Liver (tissue), 9 donors: Measurements from ENCODE around the gene NOD1. TPM values are rescaled to one million over a fixed set of nuclear protein-coding genes. Genes with fewer than 3 reads are reported as not detected.

Experiments used
- DNase-seq: peaks from one replicate; pipeline ENCODE4 v3.0.0-alpha.2; 2017; ENCODE audit warnings: low spot score
- H3K27ac ChIP-seq, 2 donors: one replicate each; pipeline ENCODE4 v1.7.0; 2013; ENCODE audit warnings: inconsistent platforms in 2 of 2, low read length in 2 of 2, control low read depth in 1 of 2, low read depth in 1 of 2, mild to moderate bottlenecking in 1 of 2
- H3K27me3 ChIP-seq, 4 donors: one replicate each; pipeline versions ENCODE4 v1.6.1 to v1.7.0; 2013; ENCODE audit warnings: low read length in 3 of 4, inconsistent platforms in 1 of 4, mild to moderate bottlenecking in 1 of 4, moderate library complexity in 1 of 4; ENCODE audit not compliant: control insufficient read depth in 4 of 4, insufficient read depth in 4 of 4
- H3K36me3 ChIP-seq, 4 donors: one replicate each; pipeline versions ENCODE4 v1.6.1 to v1.7.0; 2013; ENCODE audit warnings: low read length in 3 of 4, mild to moderate bottlenecking in 3 of 4, low read depth in 1 of 4, moderate library complexity in 1 of 4; ENCODE audit not compliant: control insufficient read depth in 4 of 4, insufficient read depth in 3 of 4
- H3K4me1 ChIP-seq, 4 donors: one replicate each; pipeline versions ENCODE4 v1.6.1 to v1.7.0; 2013; ENCODE audit warnings: low read length in 3 of 4, mild to moderate bottlenecking in 3 of 4, moderate library complexity in 1 of 4; ENCODE audit not compliant: control insufficient read depth in 4 of 4, insufficient read depth in 4 of 4
- H3K4me3 ChIP-seq, 3 donors: one replicate each; pipeline versions ENCODE4 v1.6.1 to v1.7.0; 2013; ENCODE audit warnings: low read length in 3 of 3, control low read depth in 1 of 3, low read depth in 1 of 3, mild to moderate bottlenecking in 1 of 3
- H3K9ac ChIP-seq, 2 donors: one replicate each; pipeline ENCODE4 v1.7.0; 2013; ENCODE audit warnings: low read length in 2 of 2, mild to moderate bottlenecking in 2 of 2, moderate library complexity in 2 of 2, control low read depth in 1 of 2, low read depth in 1 of 2
- H3K9me3 ChIP-seq, 4 donors: one replicate each; pipeline versions ENCODE4 v1.6.1 to v1.7.0; 2013; ENCODE audit warnings: low read length in 3 of 4; ENCODE audit not compliant: control insufficient read depth in 4 of 4
- CTCF ChIP-seq: fragments of 150-350 bp; IDR thresholded peaks from 2 replicates; pipeline ENCODE4 v1.5.1; 2017; ENCODE audit warnings: improper control_type of control experiment, low read depth, low read length; ENCODE audit not compliant: missing input control
- EGR1 ChIP-seq, 2 donors: IDR thresholded peaks; 2 replicates each; pipeline ENCODE4 v1.6.1; 2016 to 2018; ENCODE audit warnings: antibody characterized with exemption in 2 of 2, low read depth in 2 of 2
- FOXA1 ChIP-seq: IDR thresholded peaks from 2 replicates; pipeline ENCODE4 v1.6.1; 2016; ENCODE audit warnings: antibody characterized with exemption
- FOXA2 ChIP-seq: IDR thresholded peaks from 2 replicates; pipeline ENCODE4 v1.6.1; 2016; ENCODE audit warnings: antibody characterized with exemption
- GABPA ChIP-seq, 2 donors: IDR thresholded peaks in 1 of 2; conservative IDR thresholded peaks in 1 of 2; 2 replicates each; pipeline ENCODE4 v1.6.1; 2016; ENCODE audit warnings: antibody characterized with exemption in 2 of 2, mild to moderate bottlenecking in 1 of 2, moderate library complexity in 1 of 2
- HNF4A ChIP-seq, 2 donors: conservative IDR thresholded peaks; 2 replicates each; pipeline ENCODE4 v1.6.1; 2016; ENCODE audit warnings: antibody characterized with exemption in 2 of 2, mild to moderate bottlenecking in 2 of 2
- HNF4G ChIP-seq: IDR thresholded peaks from 2 replicates; pipeline ENCODE4 v1.6.1; 2016; ENCODE audit warnings: antibody characterized with exemption
- JUND ChIP-seq, 2 donors: IDR thresholded peaks; 2 replicates each; pipeline ENCODE4 v1.6.1; 2016; ENCODE audit warnings: antibody characterized with exemption in 2 of 2
- MAX ChIP-seq: IDR thresholded peaks from 2 replicates; pipeline ENCODE4 v1.6.1; 2016; ENCODE audit warnings: antibody characterized with exemption
- NR2F2 ChIP-seq: IDR thresholded peaks from 2 replicates; pipeline ENCODE4 v1.6.1; 2016; ENCODE audit warnings: antibody characterized with exemption
- RAD21 ChIP-seq, 2 donors: IDR thresholded peaks; 2 replicates each; pipeline ENCODE4 v1.6.1; 2016; ENCODE audit warnings: antibody characterized with exemption in 2 of 2, mild to moderate bottlenecking in 2 of 2
- REST ChIP-seq: IDR thresholded peaks from 2 replicates; pipeline ENCODE4 v1.6.1; 2016; ENCODE audit warnings: antibody characterized with exemption, mild to moderate bottlenecking
- RXRA ChIP-seq, 2 donors: IDR thresholded peaks; 2 replicates each; pipeline ENCODE4 v1.6.1; 2017 to 2018; ENCODE audit warnings: antibody characterized with exemption in 2 of 2, mild to moderate bottlenecking in 1 of 2
- TAF1 ChIP-seq: conservative IDR thresholded peaks from 2 replicates; pipeline ENCODE4 v1.6.1; 2016; ENCODE audit warnings: antibody characterized with exemption, mild to moderate bottlenecking
- YY1 ChIP-seq: IDR thresholded peaks from 2 replicates; pipeline ENCODE4 v1.6.1; 2016; ENCODE audit warnings: antibody characterized with exemption, mild to moderate bottlenecking
- ZBTB33 ChIP-seq: IDR thresholded peaks from 2 replicates; pipeline ENCODE4 v1.6.1; 2016; ENCODE audit warnings: antibody characterized with exemption
- WGBS: extraction: QIAGEN DNeasy Blood & Tissue Kit; methylation state at CpG from one replicate; pipeline ENCODE4 v1.1.7; 2013; 5-methylcytosine and 5-hydroxymethylcytosine counted together
- polyA plus RNA-seq, 2 donors: library from polyadenylated mRNA; stranded (reverse) in 1 of 2; unstranded in 1 of 2; fragments of 200-250 nt in 1 of 2; fragments of >200 nt in 1 of 2; fragmentation: Nextera tagmentation in 1 of 2; extraction: Ambion mirVana in 1 of 2; gene quantifications; one replicate each; pipeline versions ENCODE4 v1.2.1 to v1.2.3, GENCODE V29; 2013 to 2015
- total RNA-seq, 2 donors: library from RNA; depleted of rRNA; stranded (reverse); fragments of >200 nt; gene quantifications; one replicate each; pipeline ENCODE4 v1.2.3, GENCODE V29; 2014
- donor health status: healthy.
- donor health status: healthy.
- donor health status: healthy.
- donor health status: healthy.
- donor health status: healthy.

NOD1 gene
- total and polyA plus RNA-seq, 4 donors, result 1.7 to 3.5 (median 2.0) TPM

GRCh38 chr7:30406664-30407425 lies 71.7 kb downstream of the NOD1 start:
- Histone ChIP-seq H3K27ac (no peak overlapping the region), H3K27me3 (no peaks in the 10 kb centered on the region), H3K9me3 (no peaks in the 10 kb centered on the region), H3K9ac (no peak overlapping the region), H3K4me3 (no peak overlapping the region), H3K36me3 (peaks cover 0 to 4% (median 2%) of the 10 kb centered on the region in 4 donors), H3K4me1 (peaks cover 0 to 3% (median under 1%) of the 10 kb centered on the region in 4 donors)
- TF ChIP-seq MAX, result no peak
- TF ChIP-seq EGR1 (IDR thresholded peaks at IDR 0.05; ENCODE audit: low read depth in 2 of 2), result no peak
- TF ChIP-seq GABPA (IDR thresholded peaks at IDR 0.05 in 1 of 2, conservative IDR thresholded peaks at IDR 0.05 in 1 of 2), result no peak
- no peak for TF ChIP-seq YY1
- TF ChIP-seq REST, result no peak
- no peak for TF ChIP-seq FOXA2
- TF ChIP-seq NR2F2, result no peak
- no peak for TF ChIP-seq HNF4G
- no peak for TF ChIP-seq ZBTB33
- TF ChIP-seq HNF4A (conservative IDR thresholded peaks at IDR 0.05), result no peak
- no peak for TF ChIP-seq CTCF
- no peak for TF ChIP-seq FOXA1
- no peak for TF ChIP-seq RAD21 (IDR thresholded peaks at IDR 0.05)
- no peak for TF ChIP-seq RXRA (IDR thresholded peaks at IDR 0.05)
- TF ChIP-seq JUND (IDR thresholded peaks at IDR 0.05), result no peak
- TF ChIP-seq TAF1, result no peak
- DNase-seq, result no peak
- WGBS, result 95% methylated on average over 13 of the region's 13 CpGs

GRCh38 chr7:30405179-30405578 lies 73.4 kb downstream of the NOD1 start:
- Histone ChIP-seq H3K4me3 (no peak overlapping the region), H3K4me1 (peaks cover 0 to 2% (median 0%) of the 10 kb centered on the region in 4 donors), H3K27ac (no peak overlapping the region), H3K9ac (no peak overlapping the region), H3K27me3 (no peaks in the 10 kb centered on the region), H3K9me3 (no peaks in the 10 kb centered on the region), H3K36me3 (peaks cover 0 to 4% (median 2%) of the 10 kb centered on the region in 4 donors)
- WGBS, result 97% methylated on average over 2 of the region's 2 CpGs
- TF ChIP-seq HNF4A (conservative IDR thresholded peaks at IDR 0.05), result no peak
- TF ChIP-seq FOXA1, result no peak
- TF ChIP-seq RXRA (IDR thresholded peaks at IDR 0.05), result no peak
- no peak for TF ChIP-seq ZBTB33
- TF ChIP-seq REST, result no peak
- no peak for TF ChIP-seq HNF4G
- TF ChIP-seq NR2F2, result no peak
- DNase-seq, result no peak
